HepG2 (cell line): Measurements from ENCODE around the gene ANTXR1. TPM values are rescaled to one million over a fixed set of nuclear protein-coding genes. Genes with fewer than 3 reads are reported as not detected.

ENCODE experiments used
- AKAP8 ChIP-seq: sonication (generic); formaldehyde crosslinking; IDR thresholded peaks from 2 replicates; pipeline ENCODE4 v1.5.1; 2020; ENCODE audit warnings: mild to moderate bottlenecking, missing genetic modification reagents
- FOXC1 ChIP-seq: sonication (generic); formaldehyde crosslinking; IDR thresholded peaks from 2 replicates; pipeline ENCODE4 v1.8.0; 2022; ENCODE audit warnings: mild to moderate bottlenecking, missing genetic modification reagents, borderline replicate concordance
- GABPA ChIP-seq, 2 experiments: IDR thresholded peaks; 2 replicates each; pipeline ENCODE4 v1.6.1; 2011 to 2016; ENCODE audit warnings: low read depth in 2 of 2, low read length in 1 of 2, missing biosample characterization in 1 of 2, missing genetic modification characterization in 1 of 2
- GATAD1 ChIP-seq: IDR thresholded peaks from 2 replicates; pipeline ENCODE4 v1.6.1; 2016; ENCODE audit warnings: missing genetic modification reagents, missing compliant biosample characterization
- GFI1 ChIP-seq: sonication (generic); formaldehyde crosslinking; IDR thresholded peaks from 2 replicates; pipeline ENCODE4 v1.5.0; 2020; ENCODE audit warnings: missing genetic modification reagents, mild to moderate bottlenecking, borderline replicate concordance
- HMG20A ChIP-seq: IDR thresholded peaks from 2 replicates; pipeline ENCODE4 v1.6.1; 2016; ENCODE audit warnings: borderline replicate concordance
- HMG20B ChIP-seq: conservative IDR thresholded peaks from 2 replicates; pipeline ENCODE4 v1.6.1; 2016; ENCODE audit warnings: missing genetic modification reagents, missing compliant biosample characterization
- HNF1A ChIP-seq, 2 experiments: sonication (generic) in 1 of 2; formaldehyde crosslinking in 1 of 2; IDR thresholded peaks; 2 replicates each; pipeline versions ENCODE4 v1.4.0 to v1.6.1; 2016 to 2020; ENCODE audit warnings: borderline replicate concordance in 1 of 2, low read depth in 1 of 2, mild to moderate bottlenecking in 1 of 2, missing genetic modification reagents in 1 of 2
- IKZF5 ChIP-seq: IDR thresholded peaks from 2 replicates; pipeline ENCODE4 v1.6.1; 2018; ENCODE audit warnings: missing genetic modification reagents, mild to moderate bottlenecking, missing compliant biosample characterization
- JUNB ChIP-seq: sonication (generic); formaldehyde crosslinking; IDR thresholded peaks from 2 replicates; pipeline ENCODE4 v1.8.0; 2022; ENCODE audit warnings: missing genetic modification reagents, mild to moderate bottlenecking, borderline replicate concordance
- JUND ChIP-seq: sonication (generic); formaldehyde crosslinking; IDR thresholded peaks from 2 replicates; pipeline ENCODE4 v1.8.0; 2022; ENCODE audit warnings: mild to moderate bottlenecking, missing genetic modification reagents
- KAT8 ChIP-seq: IDR thresholded peaks from 2 replicates; pipeline ENCODE4 v1.6.1; 2016; ENCODE audit warnings: missing genetic modification reagents, missing compliant biosample characterization
- KLF6 ChIP-seq: IDR thresholded peaks from 2 replicates; pipeline ENCODE4 v1.8.0; 2016; ENCODE audit warnings: missing biosample characterization, missing genetic modification reagents
- NBN ChIP-seq: fragments of 450-650 bp; conservative IDR thresholded peaks from 2 replicates; pipeline ENCODE4 v1.6.1; 2017
- NCOA2 ChIP-seq: sonication (generic); formaldehyde crosslinking; IDR thresholded peaks from 2 replicates; pipeline ENCODE4 v1.8.0; 2022; ENCODE audit warnings: inconsistent platforms
- NR2F1 ChIP-seq, 2 experiments: fragments of 450-650 bp in 1 of 2; formaldehyde crosslinking in 1 of 2; IDR thresholded peaks; 2 replicates each; pipeline versions ENCODE4 v1.5.0 to v1.6.1; 2016 to 2020; ENCODE audit warnings: mild to moderate bottlenecking in 1 of 2, missing compliant biosample characterization in 1 of 2, missing genetic modification reagents in 1 of 2, moderate library complexity in 1 of 2
- POGZ ChIP-seq: sonication (generic); formaldehyde crosslinking; IDR thresholded peaks from 2 replicates; pipeline ENCODE4 v1.4.0; 2020; ENCODE audit warnings: mild to moderate bottlenecking, missing genetic modification reagents
- SALL1 ChIP-seq: sonication (generic); formaldehyde crosslinking; IDR thresholded peaks from 2 replicates; pipeline ENCODE4 v1.8.0; 2022; ENCODE audit warnings: mild to moderate bottlenecking, missing genetic modification reagents
- SAP130 ChIP-seq: IDR thresholded peaks from 2 replicates; pipeline ENCODE4 v1.6.1; 2016; ENCODE audit warnings: low read depth
- TFE3 ChIP-seq: IDR thresholded peaks from 2 replicates; pipeline ENCODE4 v1.6.1; 2016
- ZBTB7A ChIP-seq: sonication (generic); formaldehyde crosslinking; IDR thresholded peaks from 2 replicates; pipeline ENCODE4 v1.8.0; 2022; ENCODE audit warnings: mild to moderate bottlenecking, missing genetic modification reagents
- ZNF10 ChIP-seq: sonication (generic); formaldehyde crosslinking; IDR thresholded peaks from 2 replicates; pipeline ENCODE4 v1.4.0; 2020; ENCODE audit warnings: mild to moderate bottlenecking, low read depth, missing genetic modification reagents, borderline replicate concordance
- ZNF335 ChIP-seq: sonication (generic); formaldehyde crosslinking; IDR thresholded peaks from 2 replicates; pipeline ENCODE4 v1.4.0; 2020; ENCODE audit warnings: missing genetic modification reagents
- ZNF34 ChIP-seq: sonication (generic); formaldehyde crosslinking; IDR thresholded peaks from 2 replicates; pipeline ENCODE4 v1.4.0; 2020; ENCODE audit warnings: mild to moderate bottlenecking, missing genetic modification reagents, borderline replicate concordance
- polyA plus RNA-seq, 8 experiments: library from polyadenylated mRNA; depleted of rRNA in 3 of 8; stranded (reverse) in 7 of 8; unstranded in 1 of 8; fragments of >200 nt; fragmentation: Illumina TruSeq in 4 of 8; extraction: Trizol in 4 of 8; gene quantifications; 2 replicates each; pipeline versions ENCODE4 v1.2.1 to v1.2.3, GENCODE V29; 2011 to 2016; ENCODE audit warnings: low read depth in 4 of 8, missing spikeins in 1 of 8, mixed read lengths in 1 of 8; ENCODE audit not compliant: insufficient read depth in 1 of 8
- total RNA-seq, 5 experiments: library from RNA; depleted of rRNA; stranded (reverse); fragments of >200 nt; fragmentation: Illumina TruSeq; extraction: Trizol; gene quantifications; 2 replicates each; pipeline ENCODE4 v1.2.3, GENCODE V29; 2016; ENCODE audit warnings: low read depth in 1 of 5

Gene ANTXR1
- total and polyA plus RNA-seq, 2 of the 13 experiments (the other 11 are each of a cell fraction or from before 2014, with no cell fraction given): 4.5 to 12.7 TPM

- TF ChIP-seq ZNF10 (CRISPR knock-in tag) (no peak), SALL1 (CRISPR knock-in tag) (peak; percentile 90), ZBTB7A (CRISPR knock-in tag) (no peak), KLF6 (CRISPR knock-in tag) (peak; percentile 60; the same call in 1 of the 2 replicates), NR2F1 (CRISPR knock-in tag; IDR thresholded peaks at IDR 0.05) (0 out of 4 replicates have a peak, but pooled peaks of 1 of the 2 experiments have one; percentile 10), HMG20A (CRISPR knock-in tag) (peak; percentile 90; the same call in 1 of the 2 replicates), NCOA2 (CRISPR knock-in tag) (peak; percentile 91), ZNF335 (CRISPR knock-in tag) (peak; percentile 74; the same call in 1 of the 2 replicates), TFE3 (CRISPR knock-in tag) (peak; percentile 84), HNF1A (IDR thresholded peaks at IDR 0.05; ENCODE audit: low read depth) (no peak), HNF1A (CRISPR knock-in tag; IDR thresholded peaks at IDR 0.05; ENCODE audit: borderline replicate concordance) (peak; percentile 60; the same call in 1 of the 2 replicates), JUND (CRISPR knock-in tag) (peak; percentile 84), GATAD1 (CRISPR knock-in tag) (peak; percentile 41), SAP130 (CRISPR knock-in tag) (peak; percentile 64), POGZ (CRISPR knock-in tag) (peak; percentile 37; the same call in 1 of the 2 replicates), AKAP8 (CRISPR knock-in tag) (no peak), KAT8 (CRISPR knock-in tag) (peak; percentile 71), GFI1 (CRISPR knock-in tag) (peak; percentile 56; the same call in 1 of the 2 replicates), NBN (no peak), GABPA (IDR thresholded peaks at IDR 0.05; ENCODE audit: low read depth, low read length) (no peak), GABPA (CRISPR knock-in tag; IDR thresholded peaks at IDR 0.05; ENCODE audit: low read depth) (peak; percentile 51; the same call in 1 of the 2 replicates), IKZF5 (CRISPR knock-in tag) (peak; percentile 56), ZNF34 (no peak), JUNB (CRISPR knock-in tag) (peak; percentile 78; the same call in 1 of the 2 replicates), FOXC1 (CRISPR knock-in tag) (peak; percentile 76; the same call in 1 of the 2 replicates), HMG20B (CRISPR knock-in tag) (0 out of 2 replicates have a peak, but pooled peaks have one; percentile 48)
Observed at GRCh38 chr2:69082430-69082997, 69.5 kb downstream of the ANTXR1 start (continued).
